ENCODE data around the gene LY6G6C. TPM values are rescaled to one million over a fixed set of nuclear protein-coding genes. Genes with fewer than 3 reads are reported as not detected.

LY6G6C gene
- total and polyA plus RNA-seq, 2 experiments from 2014 or later = not detected

- TF ChIP-seq ZNF462 (CRISPR knock-in tag; IDR thresholded peaks at IDR 0.05) = no peak
- no peak for TF ChIP-seq ZNF114 (CRISPR knock-in tag; IDR thresholded peaks at IDR 0.05)
- no peak for TF ChIP-seq EZH2 (IDR thresholded peaks at IDR 0.05; ENCODE audit: low read depth, unreplicated experiment)
Measured at GRCh38 chr6:31760790-31761189, 39.2 kb upstream of the LY6G6C start (continued).

- H3K4me3 Mint-ChIP-seq = no peak overlapping the region
- no peaks in the 10 kb centered on the region for H3F3A ChIP-seq (replicated peaks; ENCODE audit: low read depth)
- 0 out of 2 replicates have a peak, but pooled peaks cover 3% of the 10 kb centered on the region for H4K20me1 ChIP-seq (replicated peaks; ENCODE audit: insufficient read depth)
- H3K4me1 ChIP-seq (ENCODE audit: insufficient read depth) = 0 out of 2 replicates have a peak, but pooled peaks cover 1% of the 10 kb centered on the region
- H3K36me3 Mint-ChIP-seq (ENCODE audit: low read depth) = peaks cover 22% of the 10 kb centered on the region
- no peak overlapping the region for H2AFZ ChIP-seq
- no peaks in the 10 kb centered on the region; the same call in 2 of the 3 replicates for H3K9me3 Mint-ChIP-seq
- H3K36me3 ChIP-seq (ENCODE audit: insufficient read depth) = no peaks in the 10 kb centered on the region
- H3K79me2 ChIP-seq (replicated peaks; ENCODE audit: insufficient read depth) = no peaks in the 10 kb centered on the region
- TF ChIP-seq, protein P1, sequence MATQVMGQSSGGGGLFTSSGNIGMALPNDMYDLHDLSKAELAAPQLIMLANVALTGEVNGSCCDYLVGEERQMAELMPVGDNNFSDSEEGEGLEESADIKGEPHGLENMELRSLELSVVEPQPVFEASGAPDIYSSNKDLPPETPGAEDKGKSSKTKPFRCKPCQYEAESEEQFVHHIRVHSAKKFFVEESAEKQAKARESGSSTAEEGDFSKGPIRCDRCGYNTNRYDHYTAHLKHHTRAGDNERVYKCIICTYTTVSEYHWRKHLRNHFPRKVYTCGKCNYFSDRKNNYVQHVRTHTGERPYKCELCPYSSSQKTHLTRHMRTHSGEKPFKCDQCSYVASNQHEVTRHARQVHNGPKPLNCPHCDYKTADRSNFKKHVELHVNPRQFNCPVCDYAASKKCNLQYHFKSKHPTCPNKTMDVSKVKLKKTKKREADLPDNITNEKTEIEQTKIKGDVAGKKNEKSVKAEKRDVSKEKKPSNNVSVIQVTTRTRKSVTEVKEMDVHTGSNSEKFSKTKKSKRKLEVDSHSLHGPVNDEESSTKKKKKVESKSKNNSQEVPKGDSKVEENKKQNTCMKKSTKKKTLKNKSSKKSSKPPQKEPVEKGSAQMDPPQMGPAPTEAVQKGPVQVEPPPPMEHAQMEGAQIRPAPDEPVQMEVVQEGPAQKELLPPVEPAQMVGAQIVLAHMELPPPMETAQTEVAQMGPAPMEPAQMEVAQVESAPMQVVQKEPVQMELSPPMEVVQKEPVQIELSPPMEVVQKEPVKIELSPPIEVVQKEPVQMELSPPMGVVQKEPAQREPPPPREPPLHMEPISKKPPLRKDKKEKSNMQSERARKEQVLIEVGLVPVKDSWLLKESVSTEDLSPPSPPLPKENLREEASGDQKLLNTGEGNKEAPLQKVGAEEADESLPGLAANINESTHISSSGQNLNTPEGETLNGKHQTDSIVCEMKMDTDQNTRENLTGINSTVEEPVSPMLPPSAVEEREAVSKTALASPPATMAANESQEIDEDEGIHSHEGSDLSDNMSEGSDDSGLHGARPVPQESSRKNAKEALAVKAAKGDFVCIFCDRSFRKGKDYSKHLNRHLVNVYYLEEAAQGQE (IDR thresholded peaks at IDR 0.05; ENCODE audit: unreplicated experiment) = no peak
- no peak for TF ChIP-seq JUNB (IDR thresholded peaks at IDR 0.05; ENCODE audit: unreplicated experiment)
- TF ChIP-seq ZNF462 (CRISPR knock-in tag; IDR thresholded peaks at IDR 0.05) = no peak
- ATAC-seq = no peak
- no peak overlapping the region for H3K27ac ChIP-seq (ENCODE audit: low read depth)
- peaks cover 7% of the 10 kb centered on the region for H3K27me3 Mint-ChIP-seq (ENCODE audit: insufficient read depth, low read depth, poor library complexity)
- H3K9me2 ChIP-seq (ENCODE audit: insufficient read depth) = no peaks in the 10 kb centered on the region
- H3K4me1 Mint-ChIP-seq = peaks cover 3% of the 10 kb centered on the region; the same call in 2 of the 3 replicates
- H3K4me3 ChIP-seq = no peak overlapping the region
- DNase-seq (ENCODE audit: low spot score) = no peak
- no peaks in the 10 kb centered on the region for H3K27me3 ChIP-seq (ENCODE audit: insufficient read depth)
- no peak overlapping the region for H3K4me2 ChIP-seq
- no peak overlapping the region for H3K27ac Mint-ChIP-seq
Measured at GRCh38 chr6:31758281-31758680, 36.7 kb upstream of the LY6G6C start.
